CD4-positive, alpha-beta T cell treated with Interleukin-15 for 1 hour (primary cell): ENCODE measurements around the gene HNRNPA2B1.
A peak's percentile ranks its signal among the peaks of the same experiment; 100 is the strongest.
"Not testable (repeated sequence)": the region's sequence is repeated elsewhere in the genome, so short reads cannot be mapped to it uniquely, and the experiment has no call there.

Experiments used
- DNase-seq: peaks from one replicate; pipeline ENCODE4 v3.0.0-alpha.2; 2020

Gene HNRNPA2B1

GRCh38 chr7:26160896-26161295 lies 39.6 kb downstream of the HNRNPA2B1 start:
- no peak for DNase-seq

GRCh38 chr7:26159243-26159642 lies 41.3 kb downstream of the HNRNPA2B1 start:
- no peak for DNase-seq

- DNase-seq = no peak
Measured at GRCh38 chr7:26157520-26158105, 42.9 kb downstream of the HNRNPA2B1 start.

GRCh38 chr7:26156451-26157420 lies 43.8 kb downstream of the HNRNPA2B1 start:
- peak; percentile 70 for DNase-seq

GRCh38 chr7:26155531-26156375 lies 44.8 kb downstream of the HNRNPA2B1 start:
- DNase-seq = no peak

- DNase-seq = peak; percentile 51
Measured at GRCh38 chr7:26153823-26154783, 46.4 kb downstream of the HNRNPA2B1 start.

GRCh38 chr7:26153241-26153822 lies 47.2 kb downstream of the HNRNPA2B1 start:
- no peak for DNase-seq

GRCh38 chr7:26152782-26153240 lies 47.7 kb downstream of the HNRNPA2B1 start:
- not testable (repeated sequence) for DNase-seq

- DNase-seq = peak; percentile 88
Measured at GRCh38 chr7:26151953-26152781, 48.4 kb downstream of the HNRNPA2B1 start, which contains the start of gene NFE2L3. Gene NFE2L3, plus strand, starts transcription at chr7:26152198. Its CDS starts 301 bp downstream, at chr7:26152499.

GRCh38 chr7:26151650-26151952 lies 48.9 kb downstream of the HNRNPA2B1 start:
- DNase-seq = no peak

- DNase-seq = no peak
Measured at GRCh38 chr7:26151096-26151495, 49.5 kb downstream of the HNRNPA2B1 start.

- no peak for DNase-seq
Measured at GRCh38 chr7:26149391-26149977, 51.1 kb downstream of the HNRNPA2B1 start.

GRCh38 chr7:26148307-26148700 lies 52.2 kb downstream of the HNRNPA2B1 start:
- DNase-seq = not testable (repeated sequence)

- not testable (repeated sequence) for DNase-seq
Measured at GRCh38 chr7:26147646-26148306, 52.8 kb downstream of the HNRNPA2B1 start.

- no peak for DNase-seq
Measured at GRCh38 chr7:26147030-26147429, 53.5 kb downstream of the HNRNPA2B1 start.

- DNase-seq = no peak
Measured at GRCh38 chr7:26145238-26145637, 55.3 kb downstream of the HNRNPA2B1 start.

- no peak for DNase-seq
Measured at GRCh38 chr7:26144184-26145080, 56.1 kb downstream of the HNRNPA2B1 start.

- DNase-seq = no peak
Measured at GRCh38 chr7:26143298-26144048, 57.1 kb downstream of the HNRNPA2B1 start.
